Loucy (cell line): Measurements from ENCODE around the gene MAML2.
"Not testable (repeated sequence)": the region's sequence is repeated elsewhere in the genome, so short reads cannot be mapped to it uniquely, and the experiment has no call there.

Experiments
- H2AFZ ChIP-seq: fragments of 200-600 bp; sonication (generic); 2 replicates; pipeline ENCODE4 v1.6.0; 2016; ENCODE audit warnings: antibody characterized with exemption, mild to moderate bottlenecking, low read length, moderate library complexity
- H3F3A ChIP-seq: fragments of 200-600 bp; 2 replicates; pipeline ENCODE4 v1.6.0; 2016; ENCODE audit warnings: antibody characterized with exemption, low read depth, mild to moderate bottlenecking
- H3K27me3 ChIP-seq: fragments of 200-600 bp; sonication (generic); 2 replicates; pipeline ENCODE4 v1.6.1; 2014; ENCODE audit warnings: low read length, mild to moderate bottlenecking; ENCODE audit not compliant: insufficient read depth, poor library complexity, severe bottlenecking
- H3K36me3 ChIP-seq: fragments of 200-600 bp; sonication (generic); 2 replicates; pipeline ENCODE4 v1.6.1; 2016; ENCODE audit warnings: low read length; ENCODE audit not compliant: insufficient read depth
- H3K4me1 ChIP-seq: fragments of 200-600 bp; sonication (generic); 2 replicates; pipeline ENCODE4 v1.5.1; 2014; ENCODE audit warnings: low read length, mild to moderate bottlenecking; ENCODE audit not compliant: insufficient read depth, poor library complexity, severe bottlenecking
- H3K4me2 ChIP-seq: fragments of 200-600 bp; sonication (generic); 2 replicates; pipeline ENCODE4 v1.6.0; 2014; ENCODE audit warnings: antibody characterized with exemption, low read length, low read depth, mild to moderate bottlenecking; ENCODE audit not compliant: poor library complexity, severe bottlenecking
- H3K4me3 ChIP-seq: fragments of 200-600 bp; sonication (generic); 2 replicates; pipeline ENCODE4 v1.5.1; 2014; ENCODE audit warnings: low read length, mild to moderate bottlenecking, mixed read lengths; ENCODE audit not compliant: poor library complexity, severe bottlenecking
- H3K79me2 ChIP-seq: fragments of 200-600 bp; sonication (generic); 2 replicates; pipeline ENCODE4 v1.6.1; 2014; ENCODE audit warnings: low read length; ENCODE audit not compliant: insufficient read depth
- H3K9ac ChIP-seq: fragments of 200-600 bp; sonication (generic); 2 replicates; pipeline ENCODE4 v1.6.0; 2014; ENCODE audit warnings: mild to moderate bottlenecking, low read depth, low read length, moderate library complexity; ENCODE audit not compliant: poor library complexity, severe bottlenecking
- H3K9me2 ChIP-seq: fragments of 200-600 bp; sonication (generic); replicated peaks from 2 replicates; pipeline ENCODE4 v1.6.1; 2016; ENCODE audit warnings: low read depth, low read length, mixed read lengths
- H3K9me3 ChIP-seq: fragments of 200-600 bp; sonication (generic); 2 replicates; pipeline ENCODE4 v1.6.1; 2014; ENCODE audit warnings: mild to moderate bottlenecking, antibody characterized with exemption, low read length, low read depth; ENCODE audit not compliant: insufficient read depth
- H4K20me1 ChIP-seq: fragments of 200-600 bp; sonication (generic); 2 replicates; pipeline ENCODE4 v1.6.0; 2014; ENCODE audit warnings: antibody characterized with exemption, low read length, mild to moderate bottlenecking; ENCODE audit not compliant: insufficient read depth, poor library complexity, severe bottlenecking
- CTCF ChIP-seq: fragments of 200-600 bp; sonication (generic); conservative IDR thresholded peaks from 2 replicates; pipeline ENCODE4 v1.5.1; 2014; ENCODE audit warnings: mild to moderate bottlenecking, antibody characterized with exemption, low read length
- EZH2phosphoT487 ChIP-seq: fragments of 200-600 bp; IDR thresholded peaks from 2 replicates; pipeline ENCODE4 v1.6.1; 2018; ENCODE audit warnings: antibody characterized with exemption, mild to moderate bottlenecking, moderate library complexity, borderline replicate concordance

MAML2 gene

GRCh38 chr11:96272529-96273222, 70.3 kb downstream of the MAML2 start:
- H3K4me2 ChIP-seq: no peak overlapping the region
- H3K27me3 ChIP-seq: no peaks in the 10 kb centered on the region
- H3K36me3 ChIP-seq: no peaks in the 10 kb centered on the region
- TF ChIP-seq EZH2phosphoT487 (no peak), CTCF (no peak)
- H3F3A ChIP-seq: no peaks in the 10 kb centered on the region
- H3K9ac ChIP-seq: no peak overlapping the region
- no peaks in the 10 kb centered on the region for H3K79me2 ChIP-seq
- H3K4me3 ChIP-seq: no peak overlapping the region
- H2AFZ ChIP-seq: no peak overlapping the region
- H3K4me1 ChIP-seq: no peaks in the 10 kb centered on the region
- no peaks in the 10 kb centered on the region for H4K20me1 ChIP-seq
- H3K9me3 ChIP-seq: no peaks in the 10 kb centered on the region
- no peaks in the 10 kb centered on the region for H3K9me2 ChIP-seq

- no peaks in the 10 kb centered on the region for H3K9me3 ChIP-seq
- H3K27me3 ChIP-seq: no peaks in the 10 kb centered on the region
- no peaks in the 10 kb centered on the region for H3F3A ChIP-seq
- H4K20me1 ChIP-seq: no peaks in the 10 kb centered on the region
- no peak overlapping the region for H3K9ac ChIP-seq
- H3K4me2 ChIP-seq: no peak overlapping the region
- H3K36me3 ChIP-seq: no peaks in the 10 kb centered on the region
- H3K9me2 ChIP-seq: no peaks in the 10 kb centered on the region
- TF ChIP-seq EZH2phosphoT487 (no peak), CTCF (no peak)
- H2AFZ ChIP-seq: no peak overlapping the region
- H3K79me2 ChIP-seq: no peaks in the 10 kb centered on the region
- no peak overlapping the region for H3K4me3 ChIP-seq
- H3K4me1 ChIP-seq: no peaks in the 10 kb centered on the region
These were observed 71.2 kb downstream of the MAML2 start for GRCh38 chr11:96271777-96272176.

GRCh38 chr11:96271352-96271751, 71.6 kb downstream of the MAML2 start:
- H3F3A ChIP-seq, H2AFZ ChIP-seq, H3K4me1 ChIP-seq, H3K27me3 ChIP-seq, H3K9me3 ChIP-seq, H3K4me3 ChIP-seq, H3K9me2 ChIP-seq, H4K20me1 ChIP-seq, H3K9ac ChIP-seq, H3K36me3 ChIP-seq, H3K79me2 ChIP-seq, H3K4me2 ChIP-seq: not testable (repeated sequence)

DNA sequence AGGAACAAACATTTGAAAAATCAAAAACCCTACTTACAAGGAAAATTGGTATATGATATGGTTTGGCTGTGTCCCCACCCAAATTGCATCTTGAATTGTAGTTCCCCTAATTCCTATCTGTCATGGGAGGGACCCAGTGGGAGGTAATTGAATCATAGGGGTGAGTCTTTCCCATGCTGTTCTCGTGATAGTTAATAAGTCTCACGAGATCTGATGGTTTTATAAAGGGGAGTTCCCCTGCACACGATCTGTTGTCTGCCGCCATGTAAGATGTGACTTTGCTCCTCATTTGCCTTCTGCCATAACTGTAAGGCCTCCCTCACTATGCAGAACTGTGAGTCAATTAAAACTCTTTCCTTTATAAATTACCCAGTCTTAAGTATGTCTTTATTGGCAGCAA, 74.5 kb downstream of the MAML2 start:
- H3K36me3 ChIP-seq, H4K20me1 ChIP-seq, H2AFZ ChIP-seq, H3K79me2 ChIP-seq, H3K4me1 ChIP-seq, H3K4me2 ChIP-seq, H3K4me3 ChIP-seq, H3K27me3 ChIP-seq, H3F3A ChIP-seq, H3K9ac ChIP-seq, H3K9me3 ChIP-seq, H3K9me2 ChIP-seq: not testable (repeated sequence)
